CD4-positive, alpha-beta T cell treated with Interleukin-12 subunit alpha and Interleukin-12 subunit beta, for 1 hour (primary cell): ENCODE results near the gene DNAH14.
"Not testable (repeated sequence)": the region's sequence is repeated elsewhere in the genome, so short reads cannot be mapped to it uniquely, and the experiment has no call there.

ENCODE experiments used
- DNase-seq: peaks from one replicate; pipeline ENCODE4 v3.0.0-alpha.2; 2020

The DNAH14 gene

DNA sequence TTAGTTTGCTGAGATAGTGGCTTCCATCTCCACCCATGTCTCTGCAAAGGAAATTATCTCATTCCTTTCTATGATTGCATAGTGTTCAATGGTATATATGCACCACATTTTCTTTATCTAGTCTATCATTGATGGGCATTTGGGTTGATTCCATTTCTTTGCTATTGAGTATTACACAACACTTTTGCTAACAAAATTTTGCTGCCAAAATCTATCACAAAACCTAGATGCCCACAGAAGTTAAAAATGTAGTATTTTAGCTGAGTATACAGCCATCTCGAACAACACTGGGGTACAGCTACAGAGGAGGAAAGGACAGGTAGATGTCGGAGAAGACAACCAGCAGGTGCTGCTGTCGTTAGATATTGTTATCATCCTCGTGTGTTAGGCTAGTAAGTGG lies 430.6 kb downstream of the DNAH14 start:
- no peak for DNase-seq

DNA sequence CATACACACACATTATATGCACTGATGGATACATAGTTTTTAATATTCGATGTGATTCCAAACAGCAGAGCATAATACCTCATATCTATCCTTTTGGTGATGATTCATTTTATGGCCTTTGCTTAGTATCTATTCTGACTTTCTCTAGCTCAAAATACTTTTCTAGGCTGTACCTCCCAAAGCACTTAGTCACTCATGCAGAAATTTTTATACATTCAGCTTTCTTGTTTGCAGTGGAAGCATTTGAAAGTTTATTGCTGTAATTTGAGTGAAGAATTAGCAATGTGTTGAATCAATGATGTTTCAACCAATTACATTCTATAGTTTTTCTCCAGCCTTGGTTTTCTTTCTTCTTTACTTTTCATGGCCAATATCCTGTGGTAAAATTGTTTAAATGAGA lies 431.7 kb downstream of the DNAH14 start:
- DNase-seq, result no peak

- DNase-seq, result no peak
These were observed 433.3 kb downstream of the DNAH14 start for GRCh38 chr1:225362805-225363204.

DNA sequence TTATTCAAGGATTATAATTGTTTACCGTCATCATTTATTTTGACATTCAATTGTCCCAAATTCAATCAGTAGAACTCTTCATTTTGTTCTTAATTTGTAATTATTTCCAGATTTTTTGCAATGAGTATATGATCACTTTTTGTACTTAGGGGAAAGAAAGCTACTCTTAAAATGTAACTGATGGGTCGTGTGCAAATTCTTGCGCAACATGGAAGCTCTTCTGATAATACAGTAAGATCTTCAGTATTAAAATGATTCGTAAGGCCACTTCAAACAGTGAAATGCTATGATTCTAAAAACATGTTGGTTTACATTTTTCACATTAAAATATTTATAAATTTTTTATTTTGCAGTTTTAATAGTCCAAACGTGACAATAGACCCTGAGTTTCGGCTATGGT lies 435.0 kb downstream of the DNAH14 start:
- DNase-seq, result no peak

GRCh38 chr1:225366018-225366417 lies 436.5 kb downstream of the DNAH14 start:
- no peak for DNase-seq

GRCh38 chr1:225366552-225366951 lies 437.1 kb downstream of the DNAH14 start:
- no peak for DNase-seq

GRCh38 chr1:225368036-225368552 lies 438.6 kb downstream of the DNAH14 start:
- DNase-seq, result no peak

- DNase-seq, result no peak
These were observed 442.0 kb downstream of the DNAH14 start for GRCh38 chr1:225371366-225372010.

GRCh38 chr1:225373155-225373554 lies 443.7 kb downstream of the DNAH14 start:
- no peak for DNase-seq

DNA sequence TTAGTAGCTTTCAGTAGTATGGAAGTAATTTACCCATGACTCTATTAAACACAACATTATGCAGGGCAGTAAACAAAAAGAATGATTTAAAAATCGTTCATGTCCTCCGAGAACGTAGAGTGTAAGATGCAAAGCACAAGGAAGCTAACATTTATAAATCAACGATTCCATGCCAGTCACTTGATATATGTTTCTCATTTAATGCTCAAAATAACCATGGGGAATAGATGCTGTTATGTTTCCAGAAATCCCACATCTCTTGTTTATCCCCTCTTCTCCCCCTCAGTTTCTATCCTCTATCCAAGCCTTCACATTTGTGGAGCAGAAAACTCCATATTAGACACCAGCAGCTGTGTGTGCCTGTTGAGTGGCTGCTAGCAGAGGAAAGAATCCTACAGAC lies 445.5 kb downstream of the DNAH14 start:
- DNase-seq, result no peak

DNA sequence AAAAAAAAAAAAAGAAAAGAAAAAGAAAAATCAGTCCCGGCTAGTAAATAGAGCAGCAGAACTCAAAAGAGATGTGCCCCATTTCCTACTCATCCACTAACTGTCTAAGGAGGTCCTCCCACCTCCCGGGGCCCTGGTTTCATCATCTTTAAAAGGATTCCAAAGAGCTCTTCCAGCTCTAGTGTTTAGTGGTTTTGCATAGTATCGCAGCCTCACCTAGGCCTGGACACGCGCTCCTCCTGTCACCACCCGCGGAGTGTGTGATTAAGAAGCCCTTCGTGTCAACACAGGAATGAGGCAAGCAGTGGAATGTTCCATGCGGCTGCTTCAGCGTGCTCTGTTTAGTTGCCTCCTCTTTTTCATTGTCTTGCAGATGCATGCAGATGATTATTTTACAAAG lies 449.4 kb downstream of the DNAH14 start:
- DNase-seq, result no peak

GRCh38 chr1:225380691-225381090 lies 451.2 kb downstream of the DNAH14 start:
- DNase-seq, result no peak

- DNase-seq, result not testable (repeated sequence)
These were observed 457.4 kb downstream of the DNAH14 start for GRCh38 chr1:225386860-225387259.

GRCh38 chr1:225388372-225388771 lies 458.9 kb downstream of the DNAH14 start:
- no peak for DNase-seq

DNA sequence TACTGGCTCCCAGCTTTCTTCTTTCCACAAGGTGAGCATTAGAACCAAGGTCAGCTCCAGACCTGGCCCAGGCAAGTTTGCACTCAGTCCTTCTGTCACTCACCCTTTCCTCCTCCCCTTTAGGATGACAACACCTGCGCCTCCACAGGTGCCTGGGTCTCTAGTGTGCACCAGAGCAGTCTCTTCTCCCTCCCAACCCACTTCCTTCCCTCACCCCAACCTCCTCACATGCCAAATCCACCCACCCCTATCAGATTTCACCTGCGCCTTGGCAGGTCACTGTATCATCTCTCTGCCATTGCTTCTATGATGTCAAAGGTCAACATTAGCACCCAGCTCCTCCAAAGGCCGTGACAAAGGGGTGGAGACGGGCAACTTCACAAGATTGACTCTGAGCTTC lies 460.4 kb downstream of the DNAH14 start:
- no peak for DNase-seq

GRCh38 chr1:225396357-225396756 lies 466.9 kb downstream of the DNAH14 start:
- no peak for DNase-seq

DNA sequence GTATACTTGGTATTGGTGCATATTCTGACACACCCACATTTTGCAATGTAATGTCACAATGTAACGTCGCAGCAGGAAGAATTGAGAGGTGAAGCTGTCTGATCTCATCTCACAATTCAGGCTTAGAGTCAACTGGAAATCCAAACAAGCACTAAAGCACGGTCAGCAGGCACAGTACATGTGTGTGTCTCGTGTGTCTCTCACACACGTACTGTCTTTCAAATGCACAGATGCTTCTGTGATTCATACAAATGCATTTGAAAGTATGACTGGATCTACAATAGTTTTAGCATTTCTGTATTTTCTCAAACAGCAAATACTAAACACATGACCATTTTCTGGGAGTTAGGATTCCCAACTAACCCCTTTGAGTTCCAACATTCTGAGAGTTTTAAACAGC lies 471.5 kb downstream of the DNAH14 start:
- DNase-seq, result no peak

- DNase-seq, result no peak
These were observed 477.7 kb downstream of the DNAH14 start for GRCh38 chr1:225406976-225407725.

DNA sequence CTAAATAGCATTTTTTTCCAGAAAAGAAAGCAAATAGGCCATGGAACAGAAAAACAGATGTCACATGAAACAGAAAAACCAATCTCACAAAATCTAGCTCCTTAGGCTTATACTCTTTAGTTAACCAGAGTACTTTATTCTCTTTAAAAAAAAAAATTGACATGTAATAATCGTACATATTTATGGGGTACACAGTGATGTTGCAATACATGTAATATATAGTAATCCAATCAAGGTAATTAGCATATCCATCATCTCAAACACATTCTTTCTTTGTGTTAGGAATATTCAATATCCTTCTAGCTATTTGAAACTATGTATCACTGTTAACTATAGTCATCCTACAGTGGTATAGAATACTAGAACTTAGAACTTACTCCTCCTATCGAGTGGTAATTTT lies 478.3 kb downstream of the DNAH14 start:
- no peak for DNase-seq

DNA sequence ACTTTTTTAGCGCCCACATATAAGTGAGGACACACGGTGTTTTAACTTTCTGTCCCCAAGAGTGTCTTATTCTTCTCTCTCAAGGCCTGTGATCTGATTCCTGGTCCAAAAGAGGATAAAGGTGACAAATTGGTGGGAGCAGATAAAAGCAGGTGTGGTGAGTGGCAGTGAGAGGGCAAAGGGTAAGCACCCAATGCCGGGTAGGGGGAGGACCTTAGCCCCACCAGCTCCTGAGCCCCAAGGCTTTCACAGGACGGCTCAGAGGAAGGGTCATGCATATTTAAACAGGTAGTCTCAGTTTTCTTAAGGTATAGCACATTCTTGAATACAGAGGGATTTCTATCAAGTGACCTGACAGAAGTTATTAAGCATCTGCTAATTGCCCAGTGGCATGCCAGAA lies 478.8 kb downstream of the DNAH14 start:
- no peak for DNase-seq

- no peak for DNase-seq
These were observed 479.6 kb downstream of the DNAH14 start for GRCh38 chr1:225409051-225409450.

- no peak for DNase-seq
These were observed 480.6 kb downstream of the DNAH14 start for GRCh38 chr1:225410036-225410435.

- DNase-seq, result no peak
These were observed 482.8 kb downstream of the DNAH14 start for GRCh38 chr1:225412321-225412720.

- DNase-seq, result no peak
These were observed 483.4 kb downstream of the DNAH14 start for GRCh38 chr1:225412803-225413351.
